AG04449 (cell line): ENCODE data around the gene GDPD5.

Source experiments
- CTCF ChIA-PET: fragments of 350-600 bp; formaldehyde crosslinking; extraction: SDS; loops from one replicate; lab custom pipeline; 2021; ENCODE audit warnings: antibody characterized with exemption; lab: Yijun Ruan, JAX
- POLR2A ChIA-PET: fragments of 400-600, 350-600 bp; formaldehyde crosslinking; extraction: SDS; loops from one replicate; lab custom pipeline; 2020; ENCODE audit warnings: antibody characterized with exemption, inconsistent platforms; lab: Yijun Ruan, JAX
- DNase-seq: peaks from one replicate; pipeline ENCODE4 v3.0.0-alpha.2; 2010; ENCODE audit warnings: low read depth, low spot score
- H3K4me3 ChIP-seq: 2 replicates; pipeline ENCODE4 v1.5.1; 2011; ENCODE audit warnings: low read depth, mild to moderate bottlenecking, control low read depth, low read length
- TF ChIP-seq, protein P1 (sequence below): IDR thresholded peaks from one replicate; pipeline ENCODE4 v1.5.1; 2011; ENCODE audit warnings: mild to moderate bottlenecking, moderate library complexity, low read length, control low read depth, inconsistent platforms; ENCODE audit not compliant: insufficient read depth; ENCODE audit errors: missing control alignments

GDPD5 gene

DNA sequence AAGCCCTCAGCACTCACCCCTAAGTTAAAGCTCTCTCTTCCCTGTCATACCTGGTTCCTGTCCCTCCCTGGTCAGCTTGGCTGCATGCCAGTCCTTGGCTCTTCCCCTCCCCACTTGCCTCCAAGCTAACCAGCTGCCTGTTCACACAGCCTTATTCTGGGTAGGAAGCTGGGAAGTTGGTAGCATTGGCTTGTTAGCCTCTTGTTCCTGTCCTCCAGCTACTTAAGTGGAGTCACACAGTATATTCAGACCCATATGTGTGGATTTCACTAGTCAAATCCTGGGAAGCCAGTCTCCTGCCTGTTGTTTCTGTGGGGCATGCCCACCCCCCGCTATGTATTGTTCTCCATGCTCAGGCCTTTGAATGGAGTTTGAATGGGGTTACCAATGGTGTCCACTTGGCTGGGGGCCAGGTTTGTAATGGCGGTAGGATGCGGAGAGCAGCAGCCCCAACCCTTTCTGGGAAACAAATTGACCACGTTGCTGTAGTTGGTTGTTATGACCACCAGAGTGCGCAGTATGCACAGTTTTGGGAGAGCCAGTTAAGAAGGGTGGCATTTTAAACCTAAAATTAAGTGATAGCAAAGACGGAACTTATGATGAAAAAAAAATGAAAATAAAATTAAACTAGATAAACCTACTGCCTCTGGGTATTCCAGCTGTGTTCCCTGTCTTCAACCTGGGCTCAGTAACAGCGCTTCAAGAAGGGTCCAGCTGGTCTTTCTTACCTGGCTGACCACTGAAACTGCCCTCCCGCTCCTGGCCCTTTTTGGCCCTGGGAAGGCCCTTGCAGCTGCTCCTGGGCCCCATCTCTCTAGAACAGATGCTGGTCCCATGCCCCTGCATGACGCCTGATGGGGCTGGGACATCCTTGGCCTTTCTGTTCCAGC, 137.1 kb downstream of the GDPD5 start:
- ChIA-PET POLR2A (interaction anchor here (1.9 kb wide), 1 partner anchor 12 kb away, joined by 8 read pairs; no protein-coding TSS in a partner anchor), CTCF (interaction anchor here (0.6 to 12.4 kb wide), 48 partner anchors 9 to 480 kb away, joined by 3 to 534 read pairs (median 6); partner anchors contain the start of genes GDPD5 and RPS3)
- TF ChIP-seq, protein P1, sequence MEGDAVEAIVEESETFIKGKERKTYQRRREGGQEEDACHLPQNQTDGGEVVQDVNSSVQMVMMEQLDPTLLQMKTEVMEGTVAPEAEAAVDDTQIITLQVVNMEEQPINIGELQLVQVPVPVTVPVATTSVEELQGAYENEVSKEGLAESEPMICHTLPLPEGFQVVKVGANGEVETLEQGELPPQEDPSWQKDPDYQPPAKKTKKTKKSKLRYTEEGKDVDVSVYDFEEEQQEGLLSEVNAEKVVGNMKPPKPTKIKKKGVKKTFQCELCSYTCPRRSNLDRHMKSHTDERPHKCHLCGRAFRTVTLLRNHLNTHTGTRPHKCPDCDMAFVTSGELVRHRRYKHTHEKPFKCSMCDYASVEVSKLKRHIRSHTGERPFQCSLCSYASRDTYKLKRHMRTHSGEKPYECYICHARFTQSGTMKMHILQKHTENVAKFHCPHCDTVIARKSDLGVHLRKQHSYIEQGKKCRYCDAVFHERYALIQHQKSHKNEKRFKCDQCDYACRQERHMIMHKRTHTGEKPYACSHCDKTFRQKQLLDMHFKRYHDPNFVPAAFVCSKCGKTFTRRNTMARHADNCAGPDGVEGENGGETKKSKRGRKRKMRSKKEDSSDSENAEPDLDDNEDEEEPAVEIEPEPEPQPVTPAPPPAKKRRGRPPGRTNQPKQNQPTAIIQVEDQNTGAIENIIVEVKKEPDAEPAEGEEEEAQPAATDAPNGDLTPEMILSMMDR, result peak; percentile 71
- no peak for DNase-seq
- H3K4me3 ChIP-seq, result no peak overlapping the region

DNA sequence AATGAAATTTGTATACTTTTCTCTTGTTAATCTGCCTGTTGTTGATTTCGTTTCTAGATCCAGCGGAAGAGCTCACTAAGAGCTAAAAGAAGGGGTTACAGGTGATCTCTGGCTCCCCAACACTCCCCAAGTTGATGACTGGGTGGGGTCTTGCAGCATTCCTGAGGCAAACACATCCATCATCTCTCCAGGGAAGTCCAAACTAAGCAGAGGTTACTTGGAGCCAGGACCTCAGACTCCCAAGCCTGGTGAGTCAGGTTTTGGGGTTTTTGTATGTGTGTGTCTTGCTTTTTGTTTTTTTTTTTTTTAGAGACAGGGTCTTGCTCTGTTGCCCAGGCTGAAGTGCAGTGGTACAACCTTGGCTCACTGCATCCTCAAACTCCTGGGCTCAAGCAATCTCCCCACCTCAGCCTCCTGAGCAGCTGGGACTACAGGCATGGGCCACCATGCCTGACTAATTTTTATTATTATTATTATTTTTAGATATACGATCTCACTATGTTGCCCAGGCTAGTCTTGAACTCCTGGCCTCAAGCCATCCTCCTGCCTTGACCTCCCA, 137.9 kb downstream of the GDPD5 start:
- ChIA-PET POLR2A (interaction anchor here (1.0 to 1.9 kb wide), 2 partner anchors 12 to 62 kb away, joined by 3 to 8 read pairs; no protein-coding TSS in a partner anchor), CTCF (interaction anchor here (0.6 to 12.4 kb wide), 41 partner anchors 8 to 480 kb away, joined by 3 to 534 read pairs (median 8); partner anchors contain the start of genes GDPD5 and RPS3)
- no peak for DNase-seq
- TF ChIP-seq, protein P1, result no peak
- no peak overlapping the region for H3K4me3 ChIP-seq

DNA sequence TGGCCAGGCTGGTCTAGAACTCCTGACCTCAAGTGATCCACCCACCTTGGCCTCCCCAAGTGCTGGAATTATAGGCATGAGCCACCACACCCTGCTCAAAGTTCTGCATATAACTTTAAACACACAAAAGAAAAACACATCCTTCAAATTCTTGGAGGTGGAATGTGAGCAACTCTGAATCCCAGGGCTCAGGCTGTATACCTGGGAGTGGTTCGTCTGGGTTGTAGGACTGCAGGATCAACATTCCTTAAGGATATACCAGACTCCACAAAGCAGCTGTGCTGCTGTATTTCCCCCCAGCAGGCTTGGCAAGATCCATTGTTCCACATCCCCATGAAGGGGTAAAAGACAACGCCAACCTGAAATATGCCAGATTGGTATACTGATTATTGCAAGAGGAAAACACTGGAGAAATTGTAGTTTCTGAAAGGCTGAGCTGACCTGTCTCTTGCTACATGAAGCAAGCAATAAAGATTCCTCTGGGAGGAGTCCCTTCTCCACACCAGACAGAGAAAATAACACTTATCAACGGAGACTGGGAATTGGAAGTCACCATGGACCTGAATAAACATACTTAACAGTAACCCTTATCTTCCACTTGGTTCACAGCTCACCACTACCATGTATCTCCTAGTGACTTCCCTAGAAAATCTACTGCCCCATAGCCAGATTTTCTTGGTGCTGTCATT, 138.7 kb downstream of the GDPD5 start:
- no peak overlapping the region for H3K4me3 ChIP-seq
- no peak for DNase-seq
- POLR2A ChIA-PET, result interaction anchor here (1.0 to 1.9 kb wide), 2 partner anchors 13 to 61 kb away, joined by 3 to 8 read pairs; no protein-coding TSS in a partner anchor
- CTCF ChIA-PET, result interaction anchor here (0.7 to 12.4 kb wide), 21 partner anchors 10 to 277 kb away, joined by 3 to 534 read pairs (median 9); partner anchors contain the start of genes GDPD5 and RPS3
- TF ChIP-seq, protein P1, result no peak
